Glutamatergic neuron (in vitro differentiated cells): ENCODE measurements around the gene UPB1. TPM values are rescaled to one million over a fixed set of nuclear protein-coding genes. Genes with fewer than 3 reads are reported as not detected.

ENCODE experiments used
- DNase-seq: peaks from one replicate; pipeline ENCODE4 v3.0.0; 2022
- H3K27ac Mint-ChIP-seq: one replicate; pipeline ENCODE4 v1.8.0; 2020; ENCODE audit warnings: mild to moderate bottlenecking, mixed read lengths, inconsistent platforms; ENCODE audit not compliant: unreplicated experiment
- H3K27me3 Mint-ChIP-seq: one replicate; pipeline ENCODE4 v1.8.0; 2020; ENCODE audit warnings: mild to moderate bottlenecking, moderate library complexity, mixed read lengths, inconsistent platforms; ENCODE audit not compliant: unreplicated experiment
- H3K36me3 Mint-ChIP-seq: one replicate; pipeline ENCODE4 v1.8.0; 2020; ENCODE audit warnings: mild to moderate bottlenecking, mixed read lengths, inconsistent platforms; ENCODE audit not compliant: unreplicated experiment
- H3K4me1 Mint-ChIP-seq: one replicate; pipeline ENCODE4 v1.8.0; 2020; ENCODE audit warnings: mild to moderate bottlenecking, low read depth, mixed read lengths, inconsistent platforms; ENCODE audit not compliant: unreplicated experiment
- H3K4me3 Mint-ChIP-seq: one replicate; pipeline ENCODE4 v1.8.0; 2020; ENCODE audit warnings: mild to moderate bottlenecking, mixed read lengths, inconsistent platforms; ENCODE audit not compliant: unreplicated experiment
- H3K9me3 Mint-ChIP-seq: one replicate; pipeline ENCODE4 v1.8.0; 2020; ENCODE audit warnings: mild to moderate bottlenecking, moderate library complexity, mixed read lengths, inconsistent platforms; ENCODE audit not compliant: unreplicated experiment
- CTCF ChIP-seq: fragments of 200-600 bp; sonication (generic); IDR thresholded peaks from one replicate; pipeline ENCODE4 v1.5.0; 2021; ENCODE audit not compliant: partially characterized antibody, unreplicated experiment
- total RNA-seq: library from RNA; stranded (reverse); fragmentation: NEBNext Ultra II Directional; extraction: Animal tissue kit (Norgen Biotek cat#: 25700); gene quantifications from one replicate; pipeline ENCODE4 v1.2.1, GENCODE V29; 2021; ENCODE audit not compliant: unreplicated experiment

The UPB1 gene
- total RNA-seq, 1 donor from 2014 or later: 0.37 TPM

- H3K27ac Mint-ChIP-seq: no peak overlapping the region
- H3K36me3 Mint-ChIP-seq: peaks cover 11% of the 10 kb centered on the region
- H3K4me1 Mint-ChIP-seq: peaks cover 7% of the 10 kb centered on the region
- H3K9me3 Mint-ChIP-seq: no peaks in the 10 kb centered on the region
- TF ChIP-seq CTCF: no peak
- no peak for DNase-seq
- H3K4me3 Mint-ChIP-seq: no peak overlapping the region
- peaks cover 9% of the 10 kb centered on the region for H3K27me3 Mint-ChIP-seq
Observed at GRCh38 chr22:24492391-24492790, 2.7 kb upstream of the UPB1 start.

- Mint-ChIP-seq H3K4me1 (peaks cover 5% of the 10 kb centered on the region), H3K36me3 (peaks cover 10% of the 10 kb centered on the region), H3K27ac (no peak overlapping the region), H3K27me3 (peaks cover 11% of the 10 kb centered on the region), H3K4me3 (no peak overlapping the region), H3K9me3 (no peaks in the 10 kb centered on the region)
- TF ChIP-seq CTCF: no peak
- DNase-seq: no peak
Observed at GRCh38 chr22:24494167-24494527, 985 bp upstream of the UPB1 start.

- H3K4me3 Mint-ChIP-seq: no peak overlapping the region
- no peak for DNase-seq
- H3K4me1 Mint-ChIP-seq: peaks cover 13% of the 10 kb centered on the region
- TF ChIP-seq CTCF: no peak
- H3K9me3 Mint-ChIP-seq: no peaks in the 10 kb centered on the region
- peaks cover 12% of the 10 kb centered on the region for H3K27me3 Mint-ChIP-seq
- H3K36me3 Mint-ChIP-seq: peaks cover 6% of the 10 kb centered on the region
- H3K27ac Mint-ChIP-seq: no peak overlapping the region
Observed at GRCh38 chr22:24495365-24495675, 188 bp downstream of the UPB1 start.

GRCh38 chr22:24496234-24496633 lies 1.1 kb downstream of the UPB1 start:
- H3K9me3 Mint-ChIP-seq: no peaks in the 10 kb centered on the region
- H3K27ac Mint-ChIP-seq: no peak overlapping the region
- peaks cover 22% of the 10 kb centered on the region for H3K4me1 Mint-ChIP-seq
- TF ChIP-seq CTCF: no peak
- peaks cover 14% of the 10 kb centered on the region for H3K27me3 Mint-ChIP-seq
- peaks cover 6% of the 10 kb centered on the region for H3K36me3 Mint-ChIP-seq
- DNase-seq: no peak
- no peak overlapping the region for H3K4me3 Mint-ChIP-seq

GRCh38 chr22:24496661-24497060 lies 1.5 kb downstream of the UPB1 start:
- H3K4me1 Mint-ChIP-seq: peaks cover 24% of the 10 kb centered on the region
- no peaks in the 10 kb centered on the region for H3K9me3 Mint-ChIP-seq
- H3K27ac Mint-ChIP-seq: no peak overlapping the region
- no peak for TF ChIP-seq CTCF
- no peak for DNase-seq
- peaks cover 14% of the 10 kb centered on the region for H3K27me3 Mint-ChIP-seq
- peaks cover 6% of the 10 kb centered on the region for H3K36me3 Mint-ChIP-seq
- H3K4me3 Mint-ChIP-seq: no peak overlapping the region
